Breast epithelium (tissue), 4 donors: ENCODE measurements around the gene LRRC3B. TPM values are rescaled to one million over a fixed set of nuclear protein-coding genes. Genes with fewer than 3 reads are reported as not detected.

Experiments
- DNase-seq, 2 donors: peaks; one replicate each; pipeline ENCODE4 v3.0.0-alpha.2; 2019; ENCODE audit warnings: low spot score in 2 of 2
- H3K27ac ChIP-seq, 2 donors: fragments of 200-600 bp; sonication (generic) in 1 of 2; one replicate each; pipeline ENCODE4 v1.5.1; 2016 to 2019; ENCODE audit warnings: mild to moderate bottlenecking in 1 of 2
- H3K27me3 ChIP-seq, 2 donors: fragments of 200-600 bp; sonication (generic) in 1 of 2; one replicate each; pipeline versions ENCODE4 v1.5.1 to v1.6.0; 2017 to 2019; ENCODE audit warnings: control low read depth in 1 of 2, mild to moderate bottlenecking in 1 of 2
- H3K36me3 ChIP-seq: fragments of 200-600 bp; one replicate; pipeline ENCODE4 v1.5.1; 2019
- H3K4me1 ChIP-seq, 2 donors: fragments of 200-600 bp; sonication (generic); one replicate each; pipeline ENCODE4 v1.5.1; 2016 to 2019; ENCODE audit warnings: control low read depth in 1 of 2
- H3K4me3 ChIP-seq, 3 donors: fragments of 200-600 bp; sonication (generic); 1 replicate in 2 of 3; 2 replicates in 1 of 3; pipeline ENCODE4 v1.5.1; 2016 to 2019; ENCODE audit warnings: mild to moderate bottlenecking in 3 of 3, moderate library complexity in 2 of 3
- H3K9me3 ChIP-seq, 2 donors: fragments of 200-600 bp; sonication (generic) in 1 of 2; one replicate each; pipeline ENCODE4 v1.5.1; 2016 to 2019; ENCODE audit warnings: control low read depth in 1 of 2
- POLR2A ChIP-seq: fragments of 450-650 bp; IDR thresholded peaks from one replicate; pipeline ENCODE4 v1.6.1; 2016; ENCODE audit warnings: antibody characterized with exemption, mild to moderate bottlenecking, moderate library complexity
- POLR2AphosphoS5 ChIP-seq, 3 donors: sonication (generic); formaldehyde crosslinking; IDR thresholded peaks; one replicate each; pipeline ENCODE4 v1.6.1; 2017; ENCODE audit warnings: antibody characterized with exemption in 3 of 3
- intact Hi-C: fragments of 100-400 bp; cut with DNase I; formaldehyde crosslinking; loops from one replicate; pipeline ENCODE4 v1.15.1; 2023; ENCODE audit warnings: low total_unique reads
- total RNA-seq, 3 donors: library from RNA; depleted of rRNA; stranded (reverse); fragments of >200 nt; gene quantifications; one replicate each; pipeline ENCODE4 v1.1.0, GENCODE V29; 2016
- TF ChIP-seq, protein P1 (sequence below), 3 donors: fragments of 450-650 bp; IDR thresholded peaks; one replicate each; pipeline ENCODE4 v1.5.1; 2016 to 2017; ENCODE audit warnings: antibody characterized with exemption in 3 of 3, mild to moderate bottlenecking in 3 of 3, moderate library complexity in 3 of 3

The LRRC3B gene
- total RNA-seq, 3 donors from 2014 or later, result 0.66 to 1.2 TPM; not detected in 1

- Histone ChIP-seq H3K4me3 (peak overlapping the region in 2 of 3 donors; percentile 55 to 68), H3K27ac (peak overlapping the region in 1 of 2 donors; percentile 19), H3K4me1 (no peaks in the 10 kb centered on the region), H3K36me3 (no peaks in the 10 kb centered on the region), H3K27me3 (peaks cover 0 to 26% of the 10 kb centered on the region in 2 donors), H3K9me3 (no peaks in the 10 kb centered on the region)
- TF ChIP-seq, protein P1, sequence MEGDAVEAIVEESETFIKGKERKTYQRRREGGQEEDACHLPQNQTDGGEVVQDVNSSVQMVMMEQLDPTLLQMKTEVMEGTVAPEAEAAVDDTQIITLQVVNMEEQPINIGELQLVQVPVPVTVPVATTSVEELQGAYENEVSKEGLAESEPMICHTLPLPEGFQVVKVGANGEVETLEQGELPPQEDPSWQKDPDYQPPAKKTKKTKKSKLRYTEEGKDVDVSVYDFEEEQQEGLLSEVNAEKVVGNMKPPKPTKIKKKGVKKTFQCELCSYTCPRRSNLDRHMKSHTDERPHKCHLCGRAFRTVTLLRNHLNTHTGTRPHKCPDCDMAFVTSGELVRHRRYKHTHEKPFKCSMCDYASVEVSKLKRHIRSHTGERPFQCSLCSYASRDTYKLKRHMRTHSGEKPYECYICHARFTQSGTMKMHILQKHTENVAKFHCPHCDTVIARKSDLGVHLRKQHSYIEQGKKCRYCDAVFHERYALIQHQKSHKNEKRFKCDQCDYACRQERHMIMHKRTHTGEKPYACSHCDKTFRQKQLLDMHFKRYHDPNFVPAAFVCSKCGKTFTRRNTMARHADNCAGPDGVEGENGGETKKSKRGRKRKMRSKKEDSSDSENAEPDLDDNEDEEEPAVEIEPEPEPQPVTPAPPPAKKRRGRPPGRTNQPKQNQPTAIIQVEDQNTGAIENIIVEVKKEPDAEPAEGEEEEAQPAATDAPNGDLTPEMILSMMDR (IDR thresholded peaks at IDR 0.05), result no peak
- TF ChIP-seq POLR2A (no peak), POLR2AphosphoS5 (IDR thresholded peaks at IDR 0.05) (no peak)
- intact Hi-C loops, result no loop called here
- no peak for DNase-seq
Measured at GRCh38 chr3:26623419-26624208, 1.0 kb downstream of the LRRC3B start.

DNA sequence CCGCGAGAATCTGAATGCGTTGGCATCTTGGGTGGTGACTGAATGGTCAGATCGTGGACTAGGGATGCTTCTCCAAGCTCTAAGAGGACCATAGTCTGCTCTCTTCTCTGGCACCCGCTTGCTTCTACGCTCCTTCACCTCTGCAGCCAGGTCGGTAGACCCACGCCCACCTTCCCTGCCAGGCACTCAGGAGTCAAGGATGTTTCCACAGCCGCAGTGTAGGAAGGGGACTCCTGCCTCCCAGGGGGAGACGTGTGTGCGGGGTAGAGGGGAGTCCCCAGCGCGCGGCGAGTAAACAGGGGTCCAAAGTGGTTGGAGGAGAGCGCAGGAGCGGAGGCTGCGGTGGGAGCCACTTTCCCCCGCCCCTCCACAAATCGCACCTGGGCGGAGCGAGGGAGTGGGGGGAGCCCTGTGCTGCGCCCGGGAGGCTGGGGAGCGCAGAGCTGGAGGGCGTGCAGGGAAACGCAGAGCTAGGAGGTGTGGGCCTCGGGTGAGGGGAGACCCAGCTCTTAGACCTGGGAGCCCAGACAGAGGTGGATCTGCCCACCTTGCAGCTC, 1.7 kb downstream of the LRRC3B start:
- H3K27me3 ChIP-seq, result peaks cover 0 to 26% of the 10 kb centered on the region in 2 donors
- peak overlapping the region in 2 of 3 donors; percentile 55 to 68 for H3K4me3 ChIP-seq
- no peaks in the 10 kb centered on the region for H3K4me1 ChIP-seq
- H3K9me3 ChIP-seq, result no peaks in the 10 kb centered on the region
- no peak for TF ChIP-seq POLR2AphosphoS5 (IDR thresholded peaks at IDR 0.05)
- TF ChIP-seq, protein P1 (IDR thresholded peaks at IDR 0.05), result no peak
- no peak for TF ChIP-seq POLR2A
- peak overlapping the region in 1 of 2 donors; percentile 19 for H3K27ac ChIP-seq
- no peak for DNase-seq
- intact Hi-C loops, result no loop called here
- no peaks in the 10 kb centered on the region for H3K36me3 ChIP-seq

DNA sequence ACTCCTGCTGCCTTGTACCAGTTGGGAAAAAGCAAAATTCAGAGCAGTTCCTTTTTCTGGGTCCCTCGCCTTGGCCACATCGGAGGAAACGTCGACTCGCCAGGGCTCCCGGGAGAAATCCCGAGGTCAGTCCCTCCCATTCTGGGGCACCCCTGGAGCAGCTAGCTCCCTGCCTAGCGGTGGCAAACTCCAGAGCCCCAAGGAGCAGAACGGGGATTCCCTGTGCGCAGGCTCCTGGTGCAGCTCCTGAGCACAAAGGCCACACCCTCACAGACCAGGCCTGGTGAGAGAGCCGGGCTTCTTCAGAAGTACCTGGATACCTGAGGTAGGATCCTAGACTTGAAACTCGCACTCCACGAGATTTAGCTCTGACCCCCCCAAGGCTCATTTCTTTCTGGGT, 2.6 kb downstream of the LRRC3B start:
- Histone ChIP-seq H3K36me3 (no peaks in the 10 kb centered on the region), H3K27me3 (peaks cover 0 to 26% of the 10 kb centered on the region in 2 donors), H3K4me1 (no peaks in the 10 kb centered on the region), H3K4me3 (peak overlapping the region in 1 of 3 donors; percentile 55), H3K9me3 (no peaks in the 10 kb centered on the region), H3K27ac (no peak overlapping the region)
- no peak for DNase-seq
- TF ChIP-seq POLR2AphosphoS5 (IDR thresholded peaks at IDR 0.05) (no peak), POLR2A (no peak)
- TF ChIP-seq, protein P1 (IDR thresholded peaks at IDR 0.05), result no peak
- intact Hi-C loops, result no loop called here

DNA sequence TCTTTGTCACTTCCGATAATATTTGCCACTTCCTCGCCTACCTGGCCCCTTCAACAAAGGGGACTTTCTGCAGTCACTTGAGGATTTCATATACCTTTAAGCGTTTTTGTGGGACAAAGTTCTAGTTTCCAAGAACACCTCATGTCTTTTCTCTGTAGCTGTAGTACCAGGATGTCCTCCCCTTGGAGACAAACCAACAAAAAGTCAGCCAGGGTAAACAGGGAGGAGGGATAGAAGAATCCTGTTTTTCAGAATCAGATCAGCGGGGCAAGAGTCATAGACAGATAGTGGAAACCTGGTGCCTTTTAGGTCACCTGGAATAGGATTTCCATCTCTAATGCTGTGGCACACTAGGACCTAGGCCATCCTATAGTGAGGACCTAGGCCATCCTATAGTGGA, 4.5 kb downstream of the LRRC3B start:
- Histone ChIP-seq H3K4me3 (no peak overlapping the region), H3K36me3 (no peaks in the 10 kb centered on the region), H3K27ac (no peak overlapping the region), H3K9me3 (no peaks in the 10 kb centered on the region), H3K4me1 (no peaks in the 10 kb centered on the region), H3K27me3 (peaks cover 0 to 25% of the 10 kb centered on the region in 2 donors)
- TF ChIP-seq POLR2AphosphoS5 (IDR thresholded peaks at IDR 0.05) (no peak), POLR2A (no peak)
- TF ChIP-seq, protein P1 (IDR thresholded peaks at IDR 0.05), result no peak
- DNase-seq, result no peak
- intact Hi-C loops, result no loop called here

- Histone ChIP-seq H3K27me3 (peaks cover 0 to 7% of the 10 kb centered on the region in 2 donors), H3K36me3 (no peaks in the 10 kb centered on the region), H3K4me1 (no peaks in the 10 kb centered on the region), H3K9me3 (no peaks in the 10 kb centered on the region), H3K4me3 (no peak overlapping the region), H3K27ac (no peak overlapping the region)
- DNase-seq, result no peak
- TF ChIP-seq POLR2AphosphoS5 (IDR thresholded peaks at IDR 0.05), result no peak
- no peak for TF ChIP-seq POLR2A
- TF ChIP-seq, protein P1 (IDR thresholded peaks at IDR 0.05), result no peak
- intact Hi-C loops, result no loop called here
Measured at GRCh38 chr3:26628915-26629314, 6.3 kb downstream of the LRRC3B start.
